CD4-positive, alpha-beta T cell treated with Interleukin-2 at 100 ng/mL for 4 hours (primary cell): Measurements from ENCODE around the gene HAPLN1.

Experiments
- DNase-seq: peaks from one replicate; pipeline ENCODE4 v3.0.0-alpha.2; 2020; ENCODE audit warnings: low spot score

Gene HAPLN1

DNA sequence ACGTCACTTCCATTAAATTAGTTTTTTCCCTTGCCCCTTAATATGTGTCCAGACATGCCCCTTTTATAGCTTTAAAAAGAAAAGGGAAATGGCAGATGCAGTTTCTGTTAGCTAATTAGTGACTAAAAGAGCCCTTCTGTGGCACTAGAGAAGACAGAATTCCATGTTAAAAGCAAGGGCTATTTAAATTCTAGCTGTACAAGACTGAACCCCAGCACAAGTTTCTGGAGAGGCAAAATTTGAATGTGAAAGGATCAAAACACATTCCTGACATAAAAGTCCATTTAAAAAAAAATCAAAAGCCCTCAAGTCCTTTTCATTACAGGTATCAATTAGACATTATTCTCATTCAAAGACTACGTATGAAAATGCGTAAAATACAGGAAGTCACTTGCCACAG is 78.7 kb downstream of the HAPLN1 start:
- DNase-seq = no peak

GRCh38 chr5:83639911-83640310 is 80.7 kb downstream of the HAPLN1 start:
- DNase-seq = no peak

GRCh38 chr5:83636156-83636555 is 84.5 kb downstream of the HAPLN1 start:
- no peak for DNase-seq

DNA sequence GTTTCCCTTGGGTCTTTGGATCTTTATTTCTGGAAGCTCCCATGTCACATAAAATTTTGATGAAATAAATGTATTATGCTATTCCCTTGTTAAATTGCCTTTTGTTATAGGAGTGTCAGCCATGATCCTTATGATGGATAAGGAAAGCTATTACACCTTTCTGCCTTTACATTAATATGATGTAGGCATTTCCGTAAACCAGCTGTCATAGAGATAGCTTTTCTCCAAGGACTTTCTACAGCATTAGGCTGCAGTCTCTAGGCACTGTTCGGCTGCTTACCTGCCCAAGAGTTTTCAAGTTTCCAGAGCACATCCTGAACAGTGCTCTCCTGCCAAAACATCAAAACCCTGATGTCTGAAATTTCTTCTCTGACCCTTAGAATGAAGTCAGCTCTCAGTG is 87.4 kb downstream of the HAPLN1 start:
- no peak for DNase-seq

GRCh38 chr5:83632874-83633273 is 87.8 kb downstream of the HAPLN1 start:
- DNase-seq = no peak

GRCh38 chr5:83628360-83628759 is 92.3 kb downstream of the HAPLN1 start:
- DNase-seq = no peak

GRCh38 chr5:83614841-83615240 is 105.8 kb downstream of the HAPLN1 start:
- no peak for DNase-seq

- DNase-seq = no peak
Measured at GRCh38 chr5:83608122-83608521, 112.5 kb downstream of the HAPLN1 start.

- no peak for DNase-seq
Measured at GRCh38 chr5:83595217-83595616, 125.4 kb downstream of the HAPLN1 start.

- DNase-seq = no peak
Measured at GRCh38 chr5:83590966-83591365, 129.7 kb downstream of the HAPLN1 start.

DNA sequence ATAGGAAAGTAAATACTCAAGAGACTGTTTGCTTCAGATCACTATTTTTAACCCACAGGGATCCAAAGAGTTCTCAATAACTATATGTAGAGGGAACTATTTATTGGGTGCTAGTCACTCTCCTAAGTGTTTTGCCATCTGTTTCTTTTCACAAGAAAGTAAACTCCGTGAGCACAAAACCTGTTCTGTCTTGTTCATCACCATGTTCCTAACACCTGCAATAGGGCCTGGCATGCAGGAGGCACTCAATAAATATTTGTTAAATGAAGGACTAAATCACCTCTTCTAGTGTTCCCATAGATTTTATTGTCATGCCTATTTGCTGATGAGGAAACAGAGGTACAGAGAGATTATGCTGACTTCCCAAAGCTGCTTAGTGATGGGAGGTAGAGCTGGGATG is 130.9 kb downstream of the HAPLN1 start:
- no peak for DNase-seq
